Thoracic aorta (tissue), 2 donors: Measurements from ENCODE around the gene COPZ2. TPM values are rescaled to one million over a fixed set of nuclear protein-coding genes. Genes with fewer than 3 reads are reported as not detected.

Experiments used
- ATAC-seq: fragments of 150-250 bp; one replicate; pipeline ENCODE4 v1.8.0; 2017; ENCODE audit warnings: low read depth; ENCODE audit not compliant: insufficient number of reproducible peaks, low FRiP score
- DNase-seq: peaks from one replicate; pipeline ENCODE4 v3.0.0-alpha.2; 2020; ENCODE audit warnings: low spot score
- H3K27ac ChIP-seq, 2 donors: fragments of 200-600 bp; sonication (generic); 1 replicate in 1 of 2; 2 replicates in 1 of 2; pipeline ENCODE4 v1.5.1; 2016; ENCODE audit warnings: mild to moderate bottlenecking in 2 of 2, moderate library complexity in 2 of 2
- H3K27me3 ChIP-seq: fragments of 200-600 bp; sonication (generic); replicated peaks from 2 replicates; pipeline ENCODE4 v1.6.0; 2016; ENCODE audit warnings: mild to moderate bottlenecking; ENCODE audit not compliant: insufficient read depth
- H3K36me3 ChIP-seq: fragments of 200-600 bp; sonication (generic); one replicate; pipeline ENCODE4 v1.5.1; 2016
- H3K4me1 ChIP-seq, 2 donors: fragments of 200-600 bp; sonication (generic); 1 replicate in 1 of 2; 2 replicates in 1 of 2; pipeline versions ENCODE4 v1.5.1 to v1.6.0; 2016; ENCODE audit warnings: low read depth in 2 of 2, mild to moderate bottlenecking in 1 of 2; ENCODE audit not compliant: control insufficient read depth in 1 of 2
- H3K4me3 ChIP-seq: fragments of 200-600 bp; sonication (generic); 2 replicates; pipeline ENCODE4 v1.5.1; 2016; ENCODE audit warnings: mild to moderate bottlenecking
- H3K9me3 ChIP-seq: fragments of 200-600 bp; sonication (generic); 2 replicates; pipeline ENCODE4 v1.5.1; 2016
- CTCF ChIP-seq: fragments of 200-600 bp; sonication (generic); IDR thresholded peaks from one replicate; pipeline ENCODE4 v1.5.1; 2019; ENCODE audit warnings: antibody characterized with exemption
- total RNA-seq, 2 donors: library from RNA; depleted of rRNA; stranded (reverse); fragments of >200 nt; gene quantifications; one replicate each; pipeline versions ENCODE4 v1.1.0 to v1.2.3, GENCODE V29; 2016

Gene COPZ2
- total RNA-seq, 2 donors from 2014 or later = 46.8 to 70.9 TPM

- Histone ChIP-seq H3K9me3 (no peaks in the 10 kb centered on the region), H3K4me3 (no peak overlapping the region), H3K27ac (peak overlapping the region in 1 of 2 donors; percentile 78), H3K27me3 (no peaks in the 10 kb centered on the region), H3K4me1 (peaks cover 19 to 26% of the 10 kb centered on the region in 2 donors), H3K36me3 (peaks cover 47% of the 10 kb centered on the region)
- no peak for ATAC-seq
- no peak for DNase-seq
- no peak for TF ChIP-seq CTCF
Measured at GRCh38 chr17:48066192-48066591, 28.6 kb upstream of the COPZ2 start.

GRCh38 chr17:48064638-48065037 lies 27.0 kb upstream of the COPZ2 start:
- H3K9me3 ChIP-seq = no peaks in the 10 kb centered on the region
- no peak overlapping the region for H3K4me3 ChIP-seq
- H3K27me3 ChIP-seq = no peaks in the 10 kb centered on the region
- peak overlapping the region; percentile 16 to 78 for H3K27ac ChIP-seq
- TF ChIP-seq CTCF = no peak
- H3K36me3 ChIP-seq = peaks cover 44% of the 10 kb centered on the region
- ATAC-seq (no peak), DNase-seq (no peak)
- H3K4me1 ChIP-seq = peaks cover 19 to 35% of the 10 kb centered on the region in 2 donors

DNA sequence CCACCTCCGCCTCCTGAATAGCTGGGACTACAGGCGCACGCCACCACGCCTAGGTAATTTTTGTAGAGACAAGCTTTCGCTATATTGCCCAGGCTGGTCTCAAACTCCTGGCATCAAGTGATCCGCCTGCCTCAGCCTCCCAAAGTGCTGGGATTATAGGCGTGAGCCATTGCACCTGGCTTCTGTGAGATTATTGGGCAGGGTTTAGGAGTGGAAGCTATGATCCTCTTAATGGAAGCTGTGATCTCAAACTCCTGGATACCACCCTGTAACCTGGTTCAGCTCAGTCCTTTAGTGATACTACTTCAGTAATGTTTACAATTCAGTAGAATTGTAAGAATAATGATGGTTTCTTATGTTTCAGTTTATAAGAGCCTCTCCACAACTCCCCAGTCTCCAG lies 24.7 kb upstream of the COPZ2 start:
- TF ChIP-seq CTCF = no peak
- Histone ChIP-seq H3K27me3 (no peaks in the 10 kb centered on the region), H3K4me3 (no peak overlapping the region), H3K27ac (peak overlapping the region in 1 of 2 donors; percentile 34), H3K9me3 (no peaks in the 10 kb centered on the region), H3K36me3 (peaks cover 63% of the 10 kb centered on the region), H3K4me1 (peaks cover 13 to 33% of the 10 kb centered on the region in 2 donors)
- DNase-seq (no peak), ATAC-seq (no peak)

DNA sequence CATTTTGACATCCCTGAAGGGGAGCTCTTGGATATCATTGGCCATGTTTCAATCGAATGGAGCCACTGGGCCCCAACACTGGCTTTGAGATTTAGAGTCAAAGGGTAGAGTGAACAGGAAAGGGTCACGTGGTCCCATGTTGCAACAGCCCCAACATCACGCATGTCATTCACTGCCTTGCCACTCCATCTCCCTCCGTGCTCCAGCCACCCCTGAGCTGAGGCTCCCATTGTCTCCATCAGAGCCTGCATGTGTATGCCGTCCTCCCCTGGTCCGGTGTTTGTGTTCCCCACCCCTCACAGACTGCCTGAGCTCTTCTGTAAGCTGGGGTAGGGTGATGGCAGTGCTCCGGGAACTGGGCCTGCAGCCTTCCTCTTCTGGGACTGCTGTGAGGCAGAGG lies 22.7 kb upstream of the COPZ2 start:
- Histone ChIP-seq H3K4me3 (no peak overlapping the region), H3K27me3 (no peaks in the 10 kb centered on the region), H3K4me1 (peaks cover 10 to 29% of the 10 kb centered on the region in 2 donors), H3K9me3 (no peaks in the 10 kb centered on the region), H3K27ac (peak overlapping the region; percentile 37 to 46), H3K36me3 (peaks cover 63% of the 10 kb centered on the region)
- no peak for TF ChIP-seq CTCF
- DNase-seq (no peak), ATAC-seq (no peak)

GRCh38 chr17:48059125-48059668 lies 21.6 kb upstream of the COPZ2 start:
- Histone ChIP-seq H3K4me1 (peaks cover 15 to 38% of the 10 kb centered on the region in 2 donors), H3K36me3 (peaks cover 63% of the 10 kb centered on the region), H3K27me3 (no peaks in the 10 kb centered on the region), H3K4me3 (no peak overlapping the region), H3K9me3 (no peaks in the 10 kb centered on the region), H3K27ac (no peak overlapping the region)
- no peak for TF ChIP-seq CTCF
- no peak for ATAC-seq
- DNase-seq = no peak
